Stimulated activated CD8-positive, alpha-beta memory T cell treated with anti-CD3 and anti-CD28 coated beads, Interleukin-15, amount 100 ng/mL, for 1 hour (primary cell): Measurements from ENCODE around the gene KCTD5.

Experiments
- DNase-seq: peaks from one replicate; pipeline ENCODE4 v3.0.0-alpha.2; 2020; ENCODE audit warnings: low read depth

Gene KCTD5

GRCh38 chr16:2697401-2697948 lies 15.2 kb downstream of the KCTD5 start:
- no peak for DNase-seq

- no peak for DNase-seq
These were observed 16.0 kb downstream of the KCTD5 start for GRCh38 chr16:2698103-2698870.

- no peak for DNase-seq
These were observed 16.8 kb downstream of the KCTD5 start for GRCh38 chr16:2698965-2699750.

- no peak for DNase-seq
These were observed 17.7 kb downstream of the KCTD5 start for GRCh38 chr16:2699791-2700600.

- DNase-seq, result no peak
These were observed 18.5 kb downstream of the KCTD5 start for GRCh38 chr16:2700786-2701185.

- no peak for DNase-seq
These were observed 18.9 kb downstream of the KCTD5 start for GRCh38 chr16:2701272-2701671.

GRCh38 chr16:2701713-2702437 lies 19.6 kb downstream of the KCTD5 start:
- DNase-seq, result no peak

- no peak for DNase-seq
These were observed 20.1 kb downstream of the KCTD5 start for GRCh38 chr16:2702438-2702825.

- no peak for DNase-seq
These were observed 20.8 kb downstream of the KCTD5 start for GRCh38 chr16:2702871-2703745.

- no peak for DNase-seq
These were observed 22.1 kb downstream of the KCTD5 start for GRCh38 chr16:2704166-2704982.

GRCh38 chr16:2704983-2705275 lies 22.6 kb downstream of the KCTD5 start:
- no peak for DNase-seq

- no peak for DNase-seq
These were observed 23.0 kb downstream of the KCTD5 start for GRCh38 chr16:2705351-2705750.

GRCh38 chr16:2706085-2706484 lies 23.8 kb downstream of the KCTD5 start:
- DNase-seq, result no peak

GRCh38 chr16:2706611-2707311 lies 24.4 kb downstream of the KCTD5 start:
- DNase-seq, result no peak

- DNase-seq, result no peak
These were observed 25.3 kb downstream of the KCTD5 start for GRCh38 chr16:2707368-2708289.

GRCh38 chr16:2708290-2708639 lies 25.9 kb downstream of the KCTD5 start:
- no peak for DNase-seq

GRCh38 chr16:2708955-2709587 lies 26.7 kb downstream of the KCTD5 start:
- no peak for DNase-seq

- no peak for DNase-seq
These were observed 27.3 kb downstream of the KCTD5 start for GRCh38 chr16:2709588-2709984.
